ENCODE measurements around the gene EPB41L1.

The EPB41L1 gene

DNA sequence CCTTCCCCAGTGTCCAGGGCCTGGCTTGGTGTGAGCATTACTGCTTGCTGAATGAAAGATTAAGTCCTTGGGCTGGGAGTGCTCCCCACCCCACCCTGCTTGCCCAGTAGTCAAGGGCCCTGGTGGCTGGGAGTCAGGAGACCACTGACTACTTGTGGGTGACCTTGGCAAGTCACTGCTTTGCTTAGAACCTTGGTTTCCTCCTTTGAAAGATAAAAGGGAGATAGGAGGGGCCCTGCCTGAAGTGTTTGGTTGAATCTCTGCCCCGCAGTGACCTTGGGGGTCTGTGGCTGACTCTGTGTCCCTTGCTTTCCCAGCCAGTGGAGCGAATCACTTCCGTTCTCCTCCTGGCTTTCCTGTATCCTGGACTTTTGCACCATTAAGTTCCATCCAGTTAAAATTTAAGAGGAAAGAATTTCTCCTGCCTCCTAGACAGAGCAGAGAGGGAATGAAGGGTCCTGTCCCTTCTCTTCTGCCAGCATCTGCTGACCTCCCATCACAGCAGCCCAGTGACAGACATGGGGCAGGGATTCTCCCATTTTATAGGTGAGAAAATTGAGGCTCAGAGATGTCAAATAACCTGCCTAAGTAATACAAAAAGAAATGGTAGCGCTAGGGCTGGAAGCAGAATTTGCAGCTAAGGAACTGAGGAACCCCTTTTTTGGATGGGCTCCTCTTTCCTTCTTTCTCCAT, 3.5 kb upstream of the EPB41L1 start:
- DNase-seq (ENCODE audit: extremely low read depth, low read depth) = no peak
- TF ChIP-seq, protein P1, sequence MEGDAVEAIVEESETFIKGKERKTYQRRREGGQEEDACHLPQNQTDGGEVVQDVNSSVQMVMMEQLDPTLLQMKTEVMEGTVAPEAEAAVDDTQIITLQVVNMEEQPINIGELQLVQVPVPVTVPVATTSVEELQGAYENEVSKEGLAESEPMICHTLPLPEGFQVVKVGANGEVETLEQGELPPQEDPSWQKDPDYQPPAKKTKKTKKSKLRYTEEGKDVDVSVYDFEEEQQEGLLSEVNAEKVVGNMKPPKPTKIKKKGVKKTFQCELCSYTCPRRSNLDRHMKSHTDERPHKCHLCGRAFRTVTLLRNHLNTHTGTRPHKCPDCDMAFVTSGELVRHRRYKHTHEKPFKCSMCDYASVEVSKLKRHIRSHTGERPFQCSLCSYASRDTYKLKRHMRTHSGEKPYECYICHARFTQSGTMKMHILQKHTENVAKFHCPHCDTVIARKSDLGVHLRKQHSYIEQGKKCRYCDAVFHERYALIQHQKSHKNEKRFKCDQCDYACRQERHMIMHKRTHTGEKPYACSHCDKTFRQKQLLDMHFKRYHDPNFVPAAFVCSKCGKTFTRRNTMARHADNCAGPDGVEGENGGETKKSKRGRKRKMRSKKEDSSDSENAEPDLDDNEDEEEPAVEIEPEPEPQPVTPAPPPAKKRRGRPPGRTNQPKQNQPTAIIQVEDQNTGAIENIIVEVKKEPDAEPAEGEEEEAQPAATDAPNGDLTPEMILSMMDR (IDR thresholded peaks at IDR 0.05; ENCODE audit: low read depth, low read length, missing control alignments) = no peak
- H3K4me3 ChIP-seq (replicated peaks; ENCODE audit: low read depth, low read length) = no peak overlapping the region

DNA sequence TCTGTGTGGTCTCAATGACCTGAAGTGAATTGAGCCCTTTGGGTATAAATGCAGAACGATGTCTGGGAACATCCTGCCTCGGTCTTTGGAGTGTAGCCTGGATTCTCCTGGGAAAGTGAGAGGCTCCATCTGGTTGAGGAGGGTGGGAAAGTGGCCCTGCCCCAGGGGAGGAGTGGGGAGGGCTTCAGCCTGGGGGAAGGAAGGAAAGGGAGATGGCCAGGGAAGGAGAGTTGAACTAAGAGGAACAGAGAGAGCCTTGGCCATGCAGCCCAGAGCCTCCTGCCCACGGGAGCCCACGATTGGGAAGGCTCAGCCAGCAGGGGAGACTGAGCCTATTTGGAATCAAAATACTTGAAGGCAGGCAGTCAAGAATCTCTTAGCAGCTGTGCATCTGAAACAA, 2.3 kb upstream of the EPB41L1 start:
- TF ChIP-seq, protein P1 (IDR thresholded peaks at IDR 0.05; ENCODE audit: low read depth, low read length, missing control alignments) = no peak
- H3K4me3 ChIP-seq (replicated peaks; ENCODE audit: low read depth, low read length) = no peak overlapping the region
- DNase-seq (ENCODE audit: extremely low read depth, low read depth) = no peak

DNA sequence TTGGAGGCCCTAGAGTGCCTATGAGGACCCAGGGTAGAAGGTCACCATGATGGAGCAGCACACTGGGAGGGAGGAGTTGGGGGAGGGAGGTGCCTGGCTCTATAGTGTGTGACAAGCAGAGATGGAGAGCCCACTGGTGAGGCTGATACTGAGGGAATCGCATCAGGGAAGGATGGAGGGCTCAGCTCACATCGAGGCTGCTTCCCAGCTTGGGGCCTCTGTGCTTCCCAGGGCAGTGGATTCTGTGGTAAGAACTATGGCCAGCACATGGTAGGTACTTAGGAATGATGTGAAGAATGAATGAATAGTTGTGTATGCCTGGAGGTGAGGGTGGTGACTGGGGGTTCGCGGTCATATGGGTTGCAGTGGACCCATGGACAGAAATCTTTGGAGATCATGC, 1.3 kb upstream of the EPB41L1 start:
- DNase-seq (ENCODE audit: extremely low read depth, low read depth) = no peak
- TF ChIP-seq, protein P1 (IDR thresholded peaks at IDR 0.05; ENCODE audit: low read depth, low read length, missing control alignments) = no peak
- H3K4me3 ChIP-seq (replicated peaks; ENCODE audit: low read depth, low read length) = no peak overlapping the region

DNA sequence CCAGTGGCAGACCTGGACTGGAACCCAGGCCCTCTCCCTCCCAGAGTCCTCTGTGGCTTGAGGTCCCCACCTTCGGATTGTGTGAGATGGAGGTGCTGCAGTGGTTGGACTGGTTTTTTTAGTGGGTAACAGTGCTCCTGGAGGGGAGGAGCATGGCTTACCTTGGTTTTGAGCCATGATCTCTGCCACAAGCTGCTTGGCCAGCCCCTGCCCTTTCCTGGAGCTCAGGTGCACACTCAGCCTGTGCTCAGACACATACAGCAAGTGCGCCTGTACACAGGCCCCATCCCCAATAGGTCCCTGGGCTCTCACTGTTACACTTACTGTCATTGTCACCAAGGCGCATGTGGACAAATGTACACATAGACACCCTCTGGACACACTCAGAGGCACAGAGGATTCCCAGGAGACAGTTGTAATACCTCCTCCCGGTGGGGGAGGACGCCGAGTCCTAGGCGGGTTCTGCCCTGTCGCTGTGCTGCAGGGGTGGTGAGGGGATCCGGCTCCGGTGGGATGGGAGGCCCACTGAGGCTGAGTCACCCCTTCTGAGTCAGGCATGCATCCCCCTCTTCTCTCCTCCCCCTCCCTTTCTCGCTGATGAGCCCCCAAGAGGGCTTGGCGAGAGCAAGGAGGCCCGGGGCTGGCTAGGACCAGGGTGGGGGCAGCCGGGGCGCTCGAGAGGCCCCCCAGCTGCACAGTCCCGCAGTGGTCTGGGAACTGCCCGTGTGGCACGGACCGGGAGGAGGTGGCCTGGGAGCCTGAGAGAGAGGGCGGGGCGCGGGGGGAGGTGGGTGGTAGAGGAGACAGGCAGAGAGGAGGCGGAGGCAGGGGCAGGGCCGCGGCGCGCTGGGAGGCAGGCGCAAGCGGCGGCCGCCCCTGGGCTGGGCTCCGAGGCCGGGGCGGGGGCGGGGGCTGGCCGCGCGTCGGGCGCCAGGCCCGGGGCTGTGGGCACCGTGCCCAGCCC, 522 bp upstream of the EPB41L1 start:
- DNase-seq (ENCODE audit: extremely low read depth, low read depth) = no peak
- peak overlapping the region; percentile 70 for H3K4me3 ChIP-seq (replicated peaks; ENCODE audit: low read depth, low read length)
- TF ChIP-seq, protein P1 (IDR thresholded peaks at IDR 0.05; ENCODE audit: low read depth, low read length, missing control alignments) = no peak

DNA sequence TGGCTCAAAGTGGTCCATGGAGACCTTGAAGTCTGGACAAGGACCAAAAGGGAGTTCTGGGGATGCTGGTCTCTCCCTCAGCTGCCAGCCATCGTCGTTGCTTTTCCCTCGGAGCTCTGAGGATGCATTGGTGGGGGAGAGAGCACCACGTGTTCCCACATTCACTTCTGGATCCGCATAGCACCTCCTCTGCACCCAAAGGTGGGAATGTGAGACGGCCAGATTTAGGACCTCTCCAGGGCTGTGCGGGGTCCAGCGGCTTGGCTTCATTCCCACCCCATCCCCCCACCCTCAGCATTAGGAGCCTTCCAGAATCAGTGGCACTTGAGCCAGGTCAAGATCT, 1.1 kb downstream of the EPB41L1 start:
- TF ChIP-seq, protein P1 (IDR thresholded peaks at IDR 0.05; ENCODE audit: low read depth, low read length, missing control alignments) = no peak
- peak overlapping the region; percentile 70 for H3K4me3 ChIP-seq (replicated peaks; ENCODE audit: low read depth, low read length)
- DNase-seq (ENCODE audit: extremely low read depth, low read depth) = no peak

DNA sequence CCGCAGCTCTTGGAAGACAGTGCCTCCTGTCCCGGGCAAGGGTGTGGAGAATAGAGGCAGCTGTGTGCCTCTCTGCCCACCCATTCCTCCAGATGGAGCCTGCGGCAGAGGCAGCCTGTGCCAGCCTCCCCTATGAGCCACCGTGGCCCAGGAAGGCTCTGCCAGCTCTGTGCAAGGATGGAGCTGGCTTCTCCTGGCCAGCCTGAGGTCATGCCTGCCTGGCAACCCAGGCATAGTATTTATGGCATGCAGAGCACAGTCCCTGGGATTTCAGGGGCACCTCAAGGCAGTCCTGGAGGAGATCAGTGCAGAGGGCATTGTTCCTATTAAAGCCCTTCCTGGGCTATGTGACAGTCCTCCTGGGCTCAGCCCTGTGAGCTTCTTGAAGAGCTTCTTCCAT, 1.5 kb downstream of the EPB41L1 start:
- TF ChIP-seq, protein P1 (IDR thresholded peaks at IDR 0.05; ENCODE audit: low read depth, low read length, missing control alignments) = no peak
- H3K4me3 ChIP-seq (replicated peaks; ENCODE audit: low read depth, low read length) = no peak overlapping the region
- DNase-seq (ENCODE audit: extremely low read depth, low read depth) = no peak

Data from HFF-Myc (cell line).